Sigmoid colon (tissue), 4 donors: ENCODE data around the gene ACOXL.

Experiments
- EP300 ChIP-seq, 4 donors: sonication (generic); formaldehyde crosslinking; IDR thresholded peaks; one replicate each; pipeline ENCODE4 v1.6.1; 2017; ENCODE audit warnings: antibody characterized with exemption in 4 of 4
- POLR2A ChIP-seq, 2 donors: fragments of 450-650 bp; IDR thresholded peaks; one replicate each; pipeline ENCODE4 v1.6.1; 2016; ENCODE audit warnings: antibody characterized with exemption in 2 of 2, mild to moderate bottlenecking in 2 of 2, moderate library complexity in 2 of 2
- POLR2AphosphoS5 ChIP-seq, 4 donors: sonication (generic); formaldehyde crosslinking; IDR thresholded peaks; one replicate each; pipeline ENCODE4 v1.6.1; 2017; ENCODE audit warnings: antibody characterized with exemption in 4 of 4
- TF ChIP-seq, protein P1 (sequence below), 4 experiments: fragments of 450-650 bp in 3 of 4; fragments of 200-600 bp in 1 of 4; IDR thresholded peaks; one replicate each; pipeline ENCODE4 v1.5.1; 2016 to 2019; ENCODE audit warnings: antibody characterized with exemption in 4 of 4, mild to moderate bottlenecking in 3 of 4, moderate library complexity in 2 of 4

- TF ChIP-seq, protein P1, sequence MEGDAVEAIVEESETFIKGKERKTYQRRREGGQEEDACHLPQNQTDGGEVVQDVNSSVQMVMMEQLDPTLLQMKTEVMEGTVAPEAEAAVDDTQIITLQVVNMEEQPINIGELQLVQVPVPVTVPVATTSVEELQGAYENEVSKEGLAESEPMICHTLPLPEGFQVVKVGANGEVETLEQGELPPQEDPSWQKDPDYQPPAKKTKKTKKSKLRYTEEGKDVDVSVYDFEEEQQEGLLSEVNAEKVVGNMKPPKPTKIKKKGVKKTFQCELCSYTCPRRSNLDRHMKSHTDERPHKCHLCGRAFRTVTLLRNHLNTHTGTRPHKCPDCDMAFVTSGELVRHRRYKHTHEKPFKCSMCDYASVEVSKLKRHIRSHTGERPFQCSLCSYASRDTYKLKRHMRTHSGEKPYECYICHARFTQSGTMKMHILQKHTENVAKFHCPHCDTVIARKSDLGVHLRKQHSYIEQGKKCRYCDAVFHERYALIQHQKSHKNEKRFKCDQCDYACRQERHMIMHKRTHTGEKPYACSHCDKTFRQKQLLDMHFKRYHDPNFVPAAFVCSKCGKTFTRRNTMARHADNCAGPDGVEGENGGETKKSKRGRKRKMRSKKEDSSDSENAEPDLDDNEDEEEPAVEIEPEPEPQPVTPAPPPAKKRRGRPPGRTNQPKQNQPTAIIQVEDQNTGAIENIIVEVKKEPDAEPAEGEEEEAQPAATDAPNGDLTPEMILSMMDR (IDR thresholded peaks at IDR 0.05): no peak
- TF ChIP-seq POLR2A (IDR thresholded peaks at IDR 0.05) (no peak), POLR2AphosphoS5 (IDR thresholded peaks at IDR 0.05) (no peak), EP300 (IDR thresholded peaks at IDR 0.05) (no peak)
Observed at GRCh38 chr2:111100765-111101162, 368.4 kb downstream of the ACOXL start.
